ENCODE measurements around the gene RASAL1.

GRCh38 chr12:113115455-113116126 lies 20.0 kb downstream of the RASAL1 start:
- TF ChIP-seq EZH2 (IDR thresholded peaks at IDR 0.05; ENCODE audit: borderline replicate concordance, low read length), result no peak
- no peak for TF ChIP-seq CTCF (IDR thresholded peaks at IDR 0.05; ENCODE audit: low read length)
